WTC11 (cell line): ENCODE data around the gene DNAJB12.

Source experiments
- CTCF ChIP-seq: fragments of 200-600 bp; IDR thresholded peaks from 2 replicates; pipeline ENCODE4 v1.8.0; 2022; ENCODE audit warnings: antibody characterized with exemption
- E2F4 ChIP-seq: sonication (generic); formaldehyde crosslinking; IDR thresholded peaks from 2 replicates; pipeline ENCODE4 v1.8.1; 2022; ENCODE audit warnings: low read depth, mild to moderate bottlenecking, moderate library complexity, missing genetic modification reagents, borderline replicate concordance
- ESRRA ChIP-seq: sonication (generic); formaldehyde crosslinking; IDR thresholded peaks from 2 replicates; pipeline ENCODE4 v1.8.1; 2022; ENCODE audit warnings: mild to moderate bottlenecking, missing genetic modification reagents, borderline replicate concordance
- ETV6 ChIP-seq: sonication (generic); formaldehyde crosslinking; IDR thresholded peaks from 2 replicates; pipeline ENCODE4 v1.8.1; 2022; ENCODE audit warnings: mild to moderate bottlenecking, missing genetic modification reagents
- FOXJ3 ChIP-seq: sonication (generic); formaldehyde crosslinking; IDR thresholded peaks from 2 replicates; pipeline ENCODE4 v1.9.0; 2021; ENCODE audit warnings: missing genetic modification reagents, mild to moderate bottlenecking, borderline replicate concordance
- HMGA2 ChIP-seq: fragments of 250-450 bp; sonication (Bioruptor Pico); IDR thresholded peaks from 2 replicates; pipeline ENCODE4 v1.4.0; 2021; ENCODE audit warnings: mild to moderate bottlenecking, moderate library complexity
- NFE2L1 ChIP-seq: sonication (generic); formaldehyde crosslinking; IDR thresholded peaks from 2 replicates; pipeline ENCODE4 v1.8.1; 2023; ENCODE audit warnings: missing genetic modification reagents
- PRDM15 ChIP-seq: sonication (generic); formaldehyde crosslinking; IDR thresholded peaks from 2 replicates; pipeline ENCODE4 v1.8.0; 2022; ENCODE audit warnings: missing genetic modification reagents
- TEAD4 ChIP-seq: sonication (generic); formaldehyde crosslinking; IDR thresholded peaks from 2 replicates; pipeline ENCODE4 v1.8.0; 2022; ENCODE audit warnings: mild to moderate bottlenecking, missing genetic modification reagents
- TP53 ChIP-seq: sonication (generic); formaldehyde crosslinking; IDR thresholded peaks from 2 replicates; pipeline ENCODE4 v1.8.1; 2023; ENCODE audit warnings: mild to moderate bottlenecking, missing genetic modification reagents
- ZNF425 ChIP-seq: fragments of 250-450 bp; sonication (Bioruptor Pico); conservative IDR thresholded peaks from 2 replicates; pipeline ENCODE4 v1.9.0; 2021; ENCODE audit warnings: mild to moderate bottlenecking

GRCh38 chr10:72312865-72313391 lies 41.8 kb downstream of the DNAJB12 start:
- TF ChIP-seq HMGA2 (CRISPR knock-in tag) (no peak), FOXJ3 (CRISPR knock-in tag) (no peak), PRDM15 (no peak), ETV6 (CRISPR knock-in tag) (no peak), CTCF (no peak), NFE2L1 (no peak), ZNF425 (CRISPR knock-in tag) (no peak), E2F4 (CRISPR knock-in tag) (no peak), TP53 (CRISPR knock-in tag) (no peak), ESRRA (CRISPR knock-in tag) (no peak), TEAD4 (CRISPR knock-in tag) (no peak)
